ENCODE data around the gene VTI1A.

Gene VTI1A

GRCh38 chr10:112679392-112679791, 232.4 kb downstream of the VTI1A start:
- DNase-seq (ENCODE audit: low spot score) = no peak

- no peak for DNase-seq (ENCODE audit: low spot score)
Measured at GRCh38 chr10:112680586-112680985, 233.6 kb downstream of the VTI1A start.

GRCh38 chr10:112687647-112688046, 240.6 kb downstream of the VTI1A start:
- no peak for DNase-seq (ENCODE audit: low spot score)

GRCh38 chr10:112689327-112690072, 242.5 kb downstream of the VTI1A start:
- DNase-seq (ENCODE audit: low spot score) = peak; percentile 23

GRCh38 chr10:112695539-112695938, 248.5 kb downstream of the VTI1A start:
- no peak for DNase-seq (ENCODE audit: low spot score)

- DNase-seq (ENCODE audit: low spot score) = no peak
Measured at GRCh38 chr10:112696592-112696991, 249.6 kb downstream of the VTI1A start.

GRCh38 chr10:112698133-112698817, 251.3 kb downstream of the VTI1A start:
- no peak for DNase-seq (ENCODE audit: low spot score)

- DNase-seq (ENCODE audit: low spot score) = no peak
Measured at GRCh38 chr10:112698818-112699164, 251.8 kb downstream of the VTI1A start.

- DNase-seq (ENCODE audit: low spot score) = no peak
Measured at GRCh38 chr10:112700215-112700671, 253.2 kb downstream of the VTI1A start.

GRCh38 chr10:112701211-112701877, 254.3 kb downstream of the VTI1A start:
- DNase-seq (ENCODE audit: low spot score) = no peak

- no peak for DNase-seq (ENCODE audit: low spot score)
Measured at GRCh38 chr10:112701878-112702255, 254.9 kb downstream of the VTI1A start.

GRCh38 chr10:112706577-112706976, 259.6 kb downstream of the VTI1A start:
- no peak for DNase-seq (ENCODE audit: low spot score)

GRCh38 chr10:112708461-112708860, 261.4 kb downstream of the VTI1A start:
- no peak for DNase-seq (ENCODE audit: low spot score)

GRCh38 chr10:112710528-112710927, 263.5 kb downstream of the VTI1A start:
- no peak for DNase-seq (ENCODE audit: low spot score)

GRCh38 chr10:112711366-112711765, 264.4 kb downstream of the VTI1A start:
- no peak for DNase-seq (ENCODE audit: low spot score)

GRCh38 chr10:112712536-112712935, 265.5 kb downstream of the VTI1A start:
- no peak for DNase-seq (ENCODE audit: low spot score)

- DNase-seq (ENCODE audit: low spot score) = no peak
Measured at GRCh38 chr10:112713411-112713810, 266.4 kb downstream of the VTI1A start.

GRCh38 chr10:112715581-112715980, 268.6 kb downstream of the VTI1A start:
- DNase-seq (ENCODE audit: low spot score) = no peak

- DNase-seq (ENCODE audit: low spot score) = no peak
Measured at GRCh38 chr10:112716076-112716475, 269.1 kb downstream of the VTI1A start.

GRCh38 chr10:112716924-112717413, 270.0 kb downstream of the VTI1A start:
- DNase-seq (ENCODE audit: low spot score) = no peak

GRCh38 chr10:112720178-112720577, 273.2 kb downstream of the VTI1A start:
- DNase-seq (ENCODE audit: low spot score) = no peak

- peak; percentile 41 for DNase-seq (ENCODE audit: low spot score)
Measured at GRCh38 chr10:112721080-112721698, 274.2 kb downstream of the VTI1A start.
